RCC 7860 (cell line): Measurements from ENCODE around the gene RAVER1.
"Not testable (repeated sequence)": the region's sequence is repeated elsewhere in the genome, so short reads cannot be mapped to it uniquely, and the experiment has no call there.

Experiments
- DNase-seq: peaks from one replicate; pipeline ENCODE4 v3.0.0-alpha.2; 2015; ENCODE audit warnings: low spot score
- FAIRE-seq: peaks from 2 replicates; lab custom pipeline; 2012; peaks lifted over from hg19 to GRCh38; lab: Jason Lieb, UNC

The RAVER1 gene

GRCh38 chr19:10332965-10333757 lies at the start of gene RAVER1:
RAVER1 (minus strand) TSS chr19:10333529; CDS start chr19:10333507, 22 bp downstream.
- DNase-seq (peak; percentile 90), FAIRE-seq (peak; percentile 85)

GRCh38 chr19:10383223-10383499 lies 49.8 kb upstream of the RAVER1 start:
- not testable (repeated sequence) for DNase-seq, FAIRE-seq

- peak; percentile 92 for FAIRE-seq
- DNase-seq = peak; percentile 98
Measured at GRCh38 chr19:10380313-10381102, 47.2 kb upstream of the RAVER1 start, which contains the start of gene TYK2. TYK2 (minus strand) TSS chr19:10380572; CDS start chr19:10378406, 2,166 bp downstream.

- FAIRE-seq = no peak
- DNase-seq = no peak
Measured at GRCh38 chr19:10379880-10380312, 46.6 kb upstream of the RAVER1 start.

GRCh38 chr19:10378124-10378523 lies 44.8 kb upstream of the RAVER1 start:
- FAIRE-seq = no peak

GRCh38 chr19:10377140-10377640 lies 43.9 kb upstream of the RAVER1 start:
- not testable (repeated sequence) for DNase-seq

More at GRCh38 chr19:10378124-10378523, 44.8 kb upstream of the RAVER1 start:
- no peak for DNase-seq

GRCh38 chr19:10374931-10375330 lies 41.6 kb upstream of the RAVER1 start:
- FAIRE-seq = no peak
- DNase-seq = no peak

More at GRCh38 chr19:10377140-10377640, 43.9 kb upstream of the RAVER1 start:
- FAIRE-seq = not testable (repeated sequence)

- DNase-seq = no peak
- FAIRE-seq = no peak
Measured at GRCh38 chr19:10372690-10373089, 39.4 kb upstream of the RAVER1 start.

GRCh38 chr19:10368101-10368803 lies 34.9 kb upstream of the RAVER1 start:
- DNase-seq = no peak
- FAIRE-seq = no peak

GRCh38 chr19:10366950-10367512 lies 33.7 kb upstream of the RAVER1 start:
- not testable (repeated sequence) for DNase-seq, FAIRE-seq

GRCh38 chr19:10365518-10365917 lies 32.2 kb upstream of the RAVER1 start:
- DNase-seq (no peak), FAIRE-seq (no peak)

- FAIRE-seq (no peak), DNase-seq (no peak)
Measured at GRCh38 chr19:10364644-10365043, 31.3 kb upstream of the RAVER1 start.

GRCh38 chr19:10363789-10364281 lies 30.5 kb upstream of the RAVER1 start:
- FAIRE-seq = peak; percentile 87
- DNase-seq = peak; percentile 87

- no peak for DNase-seq
- FAIRE-seq = no peak
Measured at GRCh38 chr19:10362259-10362658, 28.9 kb upstream of the RAVER1 start.

GRCh38 chr19:10361569-10362011 lies 28.3 kb upstream of the RAVER1 start:
- DNase-seq (no peak), FAIRE-seq (no peak)

- DNase-seq (no peak), FAIRE-seq (no peak)
Measured at GRCh38 chr19:10356431-10356830, 23.1 kb upstream of the RAVER1 start.

GRCh38 chr19:10353793-10354391 lies 20.6 kb upstream of the RAVER1 start:
- DNase-seq = no peak
- no peak for FAIRE-seq

- FAIRE-seq = no peak
Measured at GRCh38 chr19:10352764-10353671, 19.7 kb upstream of the RAVER1 start.

GRCh38 chr19:10346509-10346908 lies 13.2 kb upstream of the RAVER1 start:
- FAIRE-seq = no peak
- no peak for DNase-seq

More at GRCh38 chr19:10352764-10353671, 19.7 kb upstream of the RAVER1 start:
- DNase-seq = no peak
